ENCODE results near the gene NBPF1.
"Not testable (repeated sequence)": the region's sequence is repeated elsewhere in the genome, so short reads cannot be mapped to it uniquely, and the experiment has no call there.

NBPF1 gene

GRCh38 chr1:16628361-16629111 is 15.2 kb upstream of the NBPF1 start:
- no peaks in the 10 kb centered on the region for H3K9me3 Mint-ChIP-seq
- TF ChIP-seq CTCF (IDR thresholded peaks at IDR 0.05; ENCODE audit: unreplicated experiment in 3 of 3): no peak
- no peaks in the 10 kb centered on the region for H3K27me3 Mint-ChIP-seq (ENCODE audit: low read depth)
- no peak overlapping the region for H3K4me3 Mint-ChIP-seq
- H3K36me3 Mint-ChIP-seq (ENCODE audit: low read depth): peaks cover 75% of the 10 kb centered on the region
- no peak overlapping the region for H3K27ac Mint-ChIP-seq
- H3K4me1 Mint-ChIP-seq: no peaks in the 10 kb centered on the region

- not testable (repeated sequence) for H3K4me1 Mint-ChIP-seq; H3K27ac Mint-ChIP-seq; H3K4me3 Mint-ChIP-seq; H3K27me3 Mint-ChIP-seq (ENCODE audit: low read depth); H3K9me3 Mint-ChIP-seq
- peaks cover 56% of the 10 kb centered on the region for H3K36me3 Mint-ChIP-seq (ENCODE audit: low read depth)
These were observed 13.1 kb upstream of the NBPF1 start for GRCh38 chr1:16626409-16626983.

GRCh38 chr1:16625497-16626408 is 12.4 kb upstream of the NBPF1 start:
- Mint-ChIP-seq H3K36me3 (ENCODE audit: low read depth) (peaks cover 49% of the 10 kb centered on the region), H3K4me1 (no peaks in the 10 kb centered on the region), H3K27me3 (ENCODE audit: low read depth) (no peaks in the 10 kb centered on the region), H3K27ac (no peak overlapping the region), H3K9me3 (no peaks in the 10 kb centered on the region), H3K4me3 (no peak overlapping the region)
- no peak for TF ChIP-seq CTCF (IDR thresholded peaks at IDR 0.05; ENCODE audit: unreplicated experiment in 3 of 3)

GRCh38 chr1:16623812-16624719 is 10.7 kb upstream of the NBPF1 start:
- H3K36me3 Mint-ChIP-seq (ENCODE audit: low read depth): peaks cover 33% of the 10 kb centered on the region
- not testable (repeated sequence) for H3K27ac Mint-ChIP-seq; H3K4me1 Mint-ChIP-seq; H3K27me3 Mint-ChIP-seq (ENCODE audit: low read depth); H3K4me3 Mint-ChIP-seq; H3K9me3 Mint-ChIP-seq

- H3K4me1 Mint-ChIP-seq; H3K4me3 Mint-ChIP-seq; H3K9me3 Mint-ChIP-seq; H3K27me3 Mint-ChIP-seq (ENCODE audit: low read depth); H3K27ac Mint-ChIP-seq: not testable (repeated sequence)
- H3K36me3 Mint-ChIP-seq (ENCODE audit: low read depth): peaks cover 26% of the 10 kb centered on the region
These were observed 10.0 kb upstream of the NBPF1 start for GRCh38 chr1:16623337-16623736.

- not testable (repeated sequence) for H3K27me3 Mint-ChIP-seq (ENCODE audit: low read depth); H3K4me1 Mint-ChIP-seq; H3K9me3 Mint-ChIP-seq; H3K27ac Mint-ChIP-seq; H3K4me3 Mint-ChIP-seq
- peaks cover 16% of the 10 kb centered on the region for H3K36me3 Mint-ChIP-seq (ENCODE audit: low read depth)
These were observed 8.4 kb upstream of the NBPF1 start for GRCh38 chr1:16621681-16622315.

- Mint-ChIP-seq H3K36me3 (ENCODE audit: low read depth) (peaks cover 14% of the 10 kb centered on the region), H3K4me1 (no peaks in the 10 kb centered on the region), H3K27ac (no peak overlapping the region), H3K4me3 (no peak overlapping the region), H3K27me3 (ENCODE audit: low read depth) (no peaks in the 10 kb centered on the region), H3K9me3 (no peaks in the 10 kb centered on the region)
- TF ChIP-seq CTCF (IDR thresholded peaks at IDR 0.05; ENCODE audit: unreplicated experiment in 3 of 3): peak; percentile 39 to 61 (median 42)
These were observed 7.9 kb upstream of the NBPF1 start for GRCh38 chr1:16621300-16621658.

GRCh38 chr1:16619803-16620501 is 6.6 kb upstream of the NBPF1 start:
- not testable (repeated sequence) for H3K36me3 Mint-ChIP-seq (ENCODE audit: low read depth); H3K9me3 Mint-ChIP-seq

More at GRCh38 chr1:16619803-16620501, 6.6 kb upstream of the NBPF1 start:
- not testable (repeated sequence) for H3K4me3 Mint-ChIP-seq; H3K27ac Mint-ChIP-seq; H3K4me1 Mint-ChIP-seq; H3K27me3 Mint-ChIP-seq (ENCODE audit: low read depth)
